ENCODE measurements around the gene POPDC3. TPM values are rescaled to one million over a fixed set of nuclear protein-coding genes. Genes with fewer than 3 reads are reported as not detected.

The POPDC3 gene
- total RNA-seq, 1 experiment from 2014 or later = 24.2 TPM

GRCh38 chr6:105186576-105186975 is 6.8 kb upstream of the POPDC3 start:
- TF ChIP-seq EZH2 (IDR thresholded peaks at IDR 0.05; ENCODE audit: low read depth) (no peak), CTCF (conservative IDR thresholded peaks at IDR 0.05) (no peak)
- Histone ChIP-seq H3K9me2 (ENCODE audit: insufficient read depth) (no peaks in the 10 kb centered on the region), H3K4me1 (replicated peaks; ENCODE audit: insufficient read depth) (no peaks in the 10 kb centered on the region), H3K4me2 (no peak overlapping the region), H3K27ac (no peak overlapping the region), H3K4me3 (no peak overlapping the region), H3K27me3 (ENCODE audit: insufficient read depth, low read depth) (no peaks in the 10 kb centered on the region), H3F3A (ENCODE audit: insufficient read depth, low read depth) (no peaks in the 10 kb centered on the region), H2AFZ (no peak overlapping the region), H3K9me3 (ENCODE audit: insufficient read depth, low read depth) (no peaks in the 10 kb centered on the region), H3K79me2 (ENCODE audit: low read depth) (no peaks in the 10 kb centered on the region), H3K36me3 (ENCODE audit: low read depth) (no peaks in the 10 kb centered on the region), H4K20me1 (ENCODE audit: insufficient read depth) (no peaks in the 10 kb centered on the region)
- ChIA-PET POLR2A (ENCODE audit: unreplicated experiment) (no interaction called here), CTCF (no interaction called here)
- DNase-seq = no peak
- intact Hi-C loops (cut with micrococcal nuclease; ENCODE audit: unreplicated experiment) = loop anchor here (10.0 kb wide), 1 partner anchor 88 kb away; no protein-coding TSS in a partner anchor
- BruUV-seq (replicated peaks) = no TSS peak

GRCh38 chr6:105184921-105185320 is 5.1 kb upstream of the POPDC3 start:
- no peak overlapping the region for H3K27ac ChIP-seq
- H2AFZ ChIP-seq = no peak overlapping the region
- no peak overlapping the region for H3K4me2 ChIP-seq
- no peak for DNase-seq
- H3K36me3 ChIP-seq (ENCODE audit: low read depth) = no peaks in the 10 kb centered on the region
- no peaks in the 10 kb centered on the region for H3K9me3 ChIP-seq (ENCODE audit: insufficient read depth, low read depth)
- no peaks in the 10 kb centered on the region for H3K27me3 ChIP-seq (ENCODE audit: insufficient read depth, low read depth)
- ChIA-PET POLR2A (ENCODE audit: unreplicated experiment) (no interaction called here), CTCF (no interaction called here)
- intact Hi-C loops (cut with micrococcal nuclease; ENCODE audit: unreplicated experiment) = loop anchor here (10.0 kb wide), 1 partner anchor 90 kb away; no protein-coding TSS in a partner anchor
- no peak overlapping the region for H3K4me3 ChIP-seq
- no peaks in the 10 kb centered on the region for H4K20me1 ChIP-seq (ENCODE audit: insufficient read depth)
- no peaks in the 10 kb centered on the region for H3K9me2 ChIP-seq (ENCODE audit: insufficient read depth)
- H3F3A ChIP-seq (ENCODE audit: insufficient read depth, low read depth) = no peaks in the 10 kb centered on the region
- no peaks in the 10 kb centered on the region for H3K79me2 ChIP-seq (ENCODE audit: low read depth)
- TF ChIP-seq CTCF (conservative IDR thresholded peaks at IDR 0.05) (no peak), EZH2 (IDR thresholded peaks at IDR 0.05; ENCODE audit: low read depth) (no peak)
- no TSS peak for BruUV-seq (replicated peaks)
- peaks cover 8% of the 10 kb centered on the region; the same call in 1 of the 2 replicates for H3K4me1 ChIP-seq (replicated peaks; ENCODE audit: insufficient read depth)

- no peak overlapping the region for H3K4me2 ChIP-seq
- H3K4me3 ChIP-seq = no peak overlapping the region
- ChIA-PET CTCF (no interaction called here), POLR2A (ENCODE audit: unreplicated experiment) (interaction anchor here (0.5 kb wide), 2 partner anchors 13 to 145 kb away, joined by 3 to 4 read pairs; no protein-coding TSS in a partner anchor)
- peaks cover 20% of the 10 kb centered on the region for H3F3A ChIP-seq (ENCODE audit: insufficient read depth, low read depth)
- no peaks in the 10 kb centered on the region for H4K20me1 ChIP-seq (ENCODE audit: insufficient read depth)
- H3K36me3 ChIP-seq (ENCODE audit: low read depth) = no peaks in the 10 kb centered on the region
- H3K9me2 ChIP-seq (ENCODE audit: insufficient read depth) = no peaks in the 10 kb centered on the region
- H2AFZ ChIP-seq = no peak overlapping the region
- H3K27me3 ChIP-seq (ENCODE audit: insufficient read depth, low read depth) = no peaks in the 10 kb centered on the region
- peaks cover 28% of the 10 kb centered on the region for H3K4me1 ChIP-seq (replicated peaks; ENCODE audit: insufficient read depth)
- H3K79me2 ChIP-seq (ENCODE audit: low read depth) = peaks cover 10% of the 10 kb centered on the region
- intact Hi-C loops (cut with micrococcal nuclease; ENCODE audit: unreplicated experiment) = loop anchor here (10.0 kb wide), 1 partner anchor 93 kb away; no protein-coding TSS in a partner anchor
- no peak for TF ChIP-seq CTCF (conservative IDR thresholded peaks at IDR 0.05)
- no peak for TF ChIP-seq EZH2 (IDR thresholded peaks at IDR 0.05; ENCODE audit: low read depth)
- H3K9me3 ChIP-seq (ENCODE audit: insufficient read depth, low read depth) = no peaks in the 10 kb centered on the region
- DNase-seq = no peak
- no peak overlapping the region for H3K27ac ChIP-seq
- BruUV-seq (replicated peaks) = no TSS peak
These were observed 2.2 kb upstream of the POPDC3 start for GRCh38 chr6:105181981-105182515.

Measured in PC-9 (cell line).